ENCODE data around the gene MAP7D3.
"Not testable (repeated sequence)": the region's sequence is repeated elsewhere in the genome, so short reads cannot be mapped to it uniquely, and the experiment has no call there.

The MAP7D3 gene

DNA sequence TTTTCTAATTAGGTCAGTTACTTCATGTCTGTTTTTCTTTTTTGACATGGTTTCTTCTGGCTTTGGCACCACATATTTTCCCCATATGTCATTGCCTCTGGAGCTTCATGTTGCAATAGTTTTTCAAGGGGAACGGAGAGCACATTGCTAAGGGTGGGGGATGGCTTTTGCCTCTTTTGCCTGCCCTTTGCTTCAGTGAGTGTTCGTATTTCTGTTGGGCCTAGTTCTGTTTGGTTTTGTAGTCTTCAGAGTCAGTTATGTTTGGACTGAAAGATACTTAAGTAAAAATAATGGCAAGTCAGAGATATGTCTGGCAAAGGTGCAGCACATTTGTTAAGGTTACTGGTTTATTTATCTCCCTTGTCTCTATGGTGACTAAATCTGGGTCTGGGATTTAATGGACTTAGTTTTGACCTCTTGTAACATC is 74.8 kb downstream of the MAP7D3 start:
- no peak for DNase-seq

DNA sequence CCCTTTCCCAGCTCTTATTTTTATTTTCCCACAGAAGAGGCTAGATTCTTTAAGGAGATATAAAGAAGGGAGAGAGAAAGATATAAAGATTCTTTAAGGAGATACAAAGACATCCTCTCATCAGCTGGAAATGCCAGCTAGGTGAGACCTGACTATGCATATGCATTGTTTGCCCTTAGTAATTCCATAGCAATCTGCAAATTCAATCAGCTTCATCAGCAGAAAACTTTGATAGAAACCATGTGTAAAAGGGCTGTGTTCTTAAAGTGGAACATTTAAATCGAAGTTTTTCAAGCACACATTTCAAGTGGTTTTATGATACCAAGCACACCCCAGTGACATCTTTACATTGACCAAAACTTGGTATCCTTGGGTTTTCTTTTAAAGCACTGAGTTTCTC is 79.8 kb downstream of the MAP7D3 start:
- DNase-seq: no peak

DNA sequence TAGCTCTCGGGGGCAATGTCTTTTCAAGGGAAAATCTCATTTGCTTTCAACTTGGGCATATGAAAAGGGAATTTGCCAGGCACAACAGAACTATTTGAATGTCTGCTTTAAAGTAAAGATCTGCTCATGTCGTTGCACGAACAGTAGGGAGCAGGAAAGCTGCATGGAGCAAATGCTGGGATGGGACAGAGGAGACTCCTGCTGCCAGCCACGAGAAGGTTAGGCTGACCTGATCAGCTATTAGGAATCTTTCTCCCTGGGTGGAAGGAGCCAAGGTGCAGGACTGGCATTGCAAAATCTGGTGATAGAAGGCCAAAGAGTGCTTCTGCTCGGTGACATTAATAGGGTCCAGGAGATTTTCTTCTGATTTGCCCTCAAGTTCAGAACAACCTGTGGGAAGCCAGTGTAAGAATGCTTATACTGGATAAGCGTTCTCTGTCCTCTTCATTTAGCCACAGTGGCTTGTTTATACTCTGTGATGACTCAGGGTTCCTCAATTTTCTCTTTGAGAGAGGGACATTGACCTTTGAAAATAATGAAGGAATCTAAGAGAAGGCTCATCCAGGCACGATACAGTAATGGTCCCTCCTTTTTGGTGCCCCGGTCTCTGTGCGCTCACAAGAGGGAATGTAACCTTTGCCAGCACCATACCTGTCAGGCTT is 80.9 kb downstream of the MAP7D3 start:
- DNase-seq: no peak

DNA sequence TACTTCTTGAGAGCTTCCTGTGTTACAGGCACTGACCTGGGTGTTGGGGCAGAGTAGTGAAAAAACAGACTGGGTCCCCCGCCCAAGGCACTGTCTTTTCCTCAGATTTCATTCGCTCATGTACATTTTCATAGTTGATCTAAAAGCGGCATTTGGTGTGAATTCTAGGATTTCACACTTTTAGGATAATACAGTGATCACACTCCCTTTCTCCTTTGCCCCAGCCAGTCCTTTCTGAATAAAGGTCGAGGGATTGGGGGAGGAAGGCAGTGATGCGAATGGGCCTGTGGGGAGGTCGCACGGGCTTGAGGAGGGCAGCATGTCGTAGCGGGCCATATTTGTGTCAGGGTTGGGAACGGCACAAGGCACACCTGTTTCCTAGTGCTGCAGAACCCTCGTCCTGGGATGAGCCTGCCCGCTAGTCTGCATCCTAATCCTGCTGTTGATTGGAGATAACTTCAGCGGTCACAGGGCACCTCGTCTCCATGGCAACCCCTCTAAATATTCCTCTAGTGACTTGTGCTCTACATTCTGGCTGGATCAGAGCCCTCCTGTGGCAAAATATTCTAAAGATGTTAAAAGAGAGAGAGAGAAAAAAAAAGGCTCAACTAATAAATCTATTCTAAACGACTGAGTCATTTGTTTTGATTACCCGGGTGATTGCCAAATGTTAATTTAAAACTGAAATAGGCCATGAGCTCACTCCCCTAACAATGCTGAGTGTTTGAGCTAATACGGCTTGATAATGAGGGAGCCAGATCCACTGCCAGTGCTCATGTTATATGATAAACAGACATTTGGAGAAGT is 82.1 kb downstream of the MAP7D3 start:
- DNase-seq: no peak

DNA sequence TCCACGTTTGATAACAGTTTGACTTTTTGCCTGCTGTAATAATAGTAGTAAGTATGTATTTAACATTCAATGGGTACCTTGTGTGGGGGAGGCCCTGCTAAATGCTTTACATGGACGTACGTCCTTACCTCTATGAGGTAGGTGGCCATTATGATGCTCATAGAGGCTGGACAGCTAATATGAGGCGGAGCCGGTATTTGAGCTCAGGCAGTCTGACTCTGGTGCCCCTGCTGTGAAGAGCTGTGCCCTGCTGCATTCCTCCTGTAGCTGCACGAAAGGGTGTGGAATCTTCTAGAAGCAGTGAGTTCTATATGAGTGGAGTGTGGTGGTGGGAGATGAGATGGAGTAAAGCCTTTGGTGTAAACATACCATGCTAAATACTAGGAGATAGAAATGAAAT is 83.2 kb downstream of the MAP7D3 start:
- DNase-seq: not testable (repeated sequence)

DNA sequence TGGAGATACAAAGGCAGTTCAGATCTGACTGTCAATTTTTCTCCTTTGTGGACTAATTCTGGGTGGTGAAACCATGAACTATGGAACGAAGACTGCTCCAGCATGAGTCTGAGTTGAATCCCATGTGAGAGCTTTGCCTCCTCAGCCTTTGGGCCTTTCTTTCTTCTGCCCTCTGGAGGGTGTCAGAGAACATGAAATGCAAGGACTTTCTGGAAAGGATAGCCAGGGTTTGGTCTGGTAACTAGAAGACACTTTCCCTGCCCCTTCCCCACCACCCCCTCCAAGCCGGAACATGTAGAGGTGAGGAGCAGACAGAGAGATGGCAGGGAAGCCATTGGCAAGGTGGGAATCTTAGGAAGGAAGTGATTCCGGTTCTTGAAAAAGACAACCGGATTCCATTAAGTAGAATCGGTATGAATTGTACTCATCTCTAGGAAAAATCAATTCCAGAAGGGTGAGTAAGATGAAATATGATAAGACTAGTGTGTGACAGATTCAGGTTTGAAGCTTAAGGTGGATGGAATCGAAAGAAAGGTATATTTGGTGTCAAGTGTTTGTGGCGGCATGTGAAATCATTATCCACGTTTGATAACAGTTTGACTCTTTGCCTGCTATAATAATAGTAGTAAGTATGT is 84.9 kb downstream of the MAP7D3 start:
- DNase-seq: no peak

DNA sequence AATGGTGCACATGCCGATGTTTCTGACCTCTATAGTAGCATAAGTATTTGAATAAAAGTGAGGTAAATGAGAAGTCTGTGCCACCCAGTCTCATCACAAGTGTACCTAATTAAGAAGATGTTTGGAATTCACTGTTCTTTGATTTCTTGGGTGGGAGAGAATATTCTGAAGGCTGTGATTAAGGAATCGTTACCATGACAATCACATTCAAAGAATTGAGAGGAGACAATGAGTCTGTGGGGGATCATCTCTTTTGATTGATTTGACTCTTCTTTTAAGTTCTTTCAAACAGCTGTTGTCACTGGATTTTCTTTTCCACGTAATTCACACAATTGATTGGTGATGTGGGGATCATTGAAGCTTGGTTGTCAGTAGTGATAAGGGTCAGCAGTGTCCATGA is 85.8 kb downstream of the MAP7D3 start:
- DNase-seq: no peak

DNA sequence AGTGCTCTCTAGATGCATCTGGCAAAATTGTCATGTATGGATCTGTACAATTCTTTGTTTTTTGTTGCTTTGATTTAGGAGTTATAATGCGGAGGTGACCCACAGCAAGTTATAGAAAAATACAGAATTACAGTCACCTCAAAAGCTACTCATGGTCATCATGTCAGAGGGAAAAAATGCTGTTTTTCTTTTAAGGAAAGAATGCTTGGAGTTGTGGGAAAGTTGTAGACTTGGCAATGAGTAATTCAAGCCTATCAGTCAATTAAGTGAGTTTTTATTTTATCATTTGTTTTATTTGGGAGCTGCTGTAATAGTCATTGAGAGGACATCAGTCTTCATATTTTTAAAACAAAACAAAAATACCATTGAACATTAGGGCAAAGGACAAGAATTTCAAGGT is 87.5 kb downstream of the MAP7D3 start:
- DNase-seq: no peak

All from activated CD4-positive, alpha-beta T cell treated with anti-CD3 and anti-CD28 coated beads, Interleukin-2, amount 50 U/mL, for 1 hour (primary cell).